ENCODE measurements around the gene ACOX3. TPM values are rescaled to one million over a fixed set of nuclear protein-coding genes. Genes with fewer than 3 reads are reported as not detected.

The ACOX3 gene
- polyA plus RNA-seq, 1 donor (not counting 4 experiments of a cell fraction or from before 2014, with no cell fraction given): 6.7 TPM

GRCh38 chr4:8332038-8332857 is 108.3 kb downstream of the ACOX3 start:
- Histone ChIP-seq H2AFZ (ENCODE audit: control insufficient read depth, low read length) (no peak overlapping the region), H3K4me3 (ENCODE audit: control insufficient read depth in 2 of 3, extremely low read depth in 1 of 3, insufficient read depth in 2 of 3, low read depth in 1 of 3, low read length in 3 of 3) (no peak overlapping the region), H4K20me1 (ENCODE audit: control insufficient read depth, extremely low read depth, insufficient read depth, low read length) (no peaks in the 10 kb centered on the region), H3K79me2 (ENCODE audit: control insufficient read depth, insufficient read depth, low read length) (no peaks in the 10 kb centered on the region), H3K9me1 (ENCODE audit: control insufficient read depth, extremely low read depth, insufficient read depth, low read length) (no peaks in the 10 kb centered on the region), H3K36me3 (ENCODE audit: control insufficient read depth in 2 of 2, extremely low read depth in 1 of 2, insufficient read depth in 2 of 2, low read length in 2 of 2) (no peaks in the 10 kb centered on the region), H3K4me2 (ENCODE audit: control insufficient read depth, extremely low read depth, insufficient read depth, low read depth, low read length) (no peak overlapping the region), H3K9me3 (ENCODE audit: control insufficient read depth, low read depth, low read length) (no peaks in the 10 kb centered on the region), H3K27me3 (ENCODE audit: control insufficient read depth, extremely low read depth, insufficient read depth, low read length) (no peaks in the 10 kb centered on the region), H3K9ac (ENCODE audit: control insufficient read depth, extremely low read depth, insufficient read depth, low read length) (no peak overlapping the region), H3K4me1 (ENCODE audit: control insufficient read depth, extremely low read depth, insufficient read depth, low read length) (peaks cover 22% of the 10 kb centered on the region), H3K27ac (ENCODE audit: control insufficient read depth, insufficient read depth, low read length) (no peak overlapping the region)
- no peak for FAIRE-seq
- no peak for TF ChIP-seq CTCF (optimal IDR thresholded peaks at IDR 0.05 in 1 of 3, IDR thresholded peaks at IDR 0.05 in 1 of 3, conservative IDR thresholded peaks at IDR 0.05 in 1 of 3; ENCODE audit: extremely low read depth in 1 of 3, insufficient read depth in 2 of 3, low read length in 3 of 3)
- TF ChIP-seq EZH2 (IDR thresholded peaks at IDR 0.05; ENCODE audit: low read length): no peak
- no peak for DNase-seq (ENCODE audit: low read depth, low spot score)
- dilution Hi-C loops (cut with MboI; ENCODE audit: extremely low pct_ligation_motif_present, low sequenced_read_pairs): no loop called here

- FAIRE-seq (no peak), DNase-seq (ENCODE audit: low read depth, low spot score) (no peak)
- H3K9ac ChIP-seq (ENCODE audit: control insufficient read depth, extremely low read depth, insufficient read depth, low read length): no peak overlapping the region
- no peaks in the 10 kb centered on the region for H4K20me1 ChIP-seq (ENCODE audit: control insufficient read depth, extremely low read depth, insufficient read depth, low read length)
- H3K4me1 ChIP-seq (ENCODE audit: control insufficient read depth, extremely low read depth, insufficient read depth, low read length): peaks cover 16% of the 10 kb centered on the region
- no peak overlapping the region for H2AFZ ChIP-seq (ENCODE audit: control insufficient read depth, low read length)
- no peak overlapping the region for H3K4me2 ChIP-seq (ENCODE audit: control insufficient read depth, extremely low read depth, insufficient read depth, low read depth, low read length)
- H3K9me3 ChIP-seq (ENCODE audit: control insufficient read depth, low read depth, low read length): no peaks in the 10 kb centered on the region
- no peaks in the 10 kb centered on the region for H3K79me2 ChIP-seq (ENCODE audit: control insufficient read depth, insufficient read depth, low read length)
- no peaks in the 10 kb centered on the region for H3K9me1 ChIP-seq (ENCODE audit: control insufficient read depth, extremely low read depth, insufficient read depth, low read length)
- dilution Hi-C loops (cut with MboI; ENCODE audit: extremely low pct_ligation_motif_present, low sequenced_read_pairs): no loop called here
- H3K27ac ChIP-seq (ENCODE audit: control insufficient read depth, insufficient read depth, low read length): no peak overlapping the region
- H3K36me3 ChIP-seq (ENCODE audit: control insufficient read depth in 2 of 2, extremely low read depth in 1 of 2, insufficient read depth in 2 of 2, low read length in 2 of 2): no peaks in the 10 kb centered on the region
- H3K4me3 ChIP-seq (ENCODE audit: control insufficient read depth in 2 of 3, extremely low read depth in 1 of 3, insufficient read depth in 2 of 3, low read depth in 1 of 3, low read length in 3 of 3): no peak overlapping the region
- H3K27me3 ChIP-seq (ENCODE audit: control insufficient read depth, extremely low read depth, insufficient read depth, low read length): no peaks in the 10 kb centered on the region
- no peak for TF ChIP-seq CTCF (optimal IDR thresholded peaks at IDR 0.05 in 1 of 3, IDR thresholded peaks at IDR 0.05 in 1 of 3, conservative IDR thresholded peaks at IDR 0.05 in 1 of 3; ENCODE audit: extremely low read depth in 1 of 3, insufficient read depth in 2 of 3, low read length in 3 of 3)
- no peak for TF ChIP-seq EZH2 (IDR thresholded peaks at IDR 0.05; ENCODE audit: low read length)
Observed at GRCh38 chr4:8331575-8331955, 109.0 kb downstream of the ACOX3 start.

Measured in keratinocyte (primary cell).